ENCODE results near the gene MMP1. TPM values are rescaled to one million over a fixed set of nuclear protein-coding genes. Genes with fewer than 3 reads are reported as not detected.

Gene MMP1
- 4.3 TPM for total RNA-seq

DNA sequence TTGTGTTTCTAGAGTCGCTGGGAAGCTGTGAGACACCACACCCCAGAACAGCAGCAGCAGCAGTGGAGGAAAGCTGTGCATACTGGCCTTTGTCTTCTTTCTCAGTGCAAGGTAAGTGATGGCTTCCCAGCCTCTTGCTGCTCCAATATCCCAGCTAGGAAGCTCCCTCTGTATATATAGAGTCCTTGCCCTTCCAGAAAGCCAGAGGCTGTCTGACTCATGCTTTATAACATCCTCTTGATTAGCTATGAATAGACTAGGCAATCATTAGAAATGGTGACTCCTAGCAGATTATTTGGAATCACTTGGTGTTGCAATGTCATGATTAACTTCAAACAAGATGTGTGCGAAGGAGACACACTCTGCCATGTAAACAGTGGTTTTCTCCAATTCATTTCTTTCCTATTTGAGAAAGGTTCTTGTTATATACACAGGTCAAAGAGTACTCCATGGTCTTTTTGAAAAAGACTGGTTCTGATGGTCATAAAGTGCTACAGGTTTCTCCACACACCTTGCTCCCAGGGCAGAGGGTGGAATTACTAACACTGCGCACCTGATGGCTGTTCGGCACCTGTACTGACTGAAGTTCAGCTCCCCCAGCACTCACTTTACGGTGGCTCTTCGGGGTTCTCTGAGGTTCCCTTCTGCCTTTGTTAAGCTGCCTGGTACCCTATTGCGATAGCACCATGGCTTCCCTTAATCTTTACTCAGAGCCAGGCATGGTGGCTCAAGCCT lies at the start of gene MMP1:
Gene MMP1 (minus strand): TSS at position 149 of the 735 bp plus-strand sequence. CDS start 68 bp downstream, at position 81.
- no peak for DNase-seq

- peak; percentile 54 for DNase-seq
These were observed 48.3 kb upstream of the MMP1 start for GRCh38 chr11:102846292-102846691.

GRCh38 chr11:102843489-102843888 lies 45.5 kb upstream of the MMP1 start, which contains the start of gene MMP3:
Gene MMP3, minus strand, starts transcription at chr11:102843609. Its CDS starts 63 bp downstream, at chr11:102843546.
- no peak for DNase-seq

DNA sequence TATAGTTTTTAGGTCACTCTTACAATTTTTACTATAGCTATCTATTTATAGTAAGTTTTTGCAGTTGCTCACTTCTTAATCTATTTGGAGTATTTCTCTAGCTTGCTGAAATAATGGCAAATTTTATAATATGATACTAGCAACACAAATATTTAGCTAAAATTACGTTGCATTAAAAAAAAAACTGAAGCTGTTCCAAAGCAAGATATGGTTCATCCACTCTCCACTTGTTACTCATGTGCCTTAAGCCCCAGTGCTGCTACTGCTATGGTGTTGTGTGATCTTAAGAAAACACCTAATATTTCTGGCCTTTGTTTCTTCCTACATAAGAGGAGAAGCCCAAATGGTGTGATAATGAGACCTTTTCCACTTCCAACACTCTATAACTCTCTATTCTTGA lies 45.0 kb upstream of the MMP1 start:
- no peak for DNase-seq

GRCh38 chr11:102840018-102840417 lies 42.1 kb upstream of the MMP1 start:
- DNase-seq = no peak

GRCh38 chr11:102837646-102838045 lies 39.7 kb upstream of the MMP1 start:
- no peak for DNase-seq

DNA sequence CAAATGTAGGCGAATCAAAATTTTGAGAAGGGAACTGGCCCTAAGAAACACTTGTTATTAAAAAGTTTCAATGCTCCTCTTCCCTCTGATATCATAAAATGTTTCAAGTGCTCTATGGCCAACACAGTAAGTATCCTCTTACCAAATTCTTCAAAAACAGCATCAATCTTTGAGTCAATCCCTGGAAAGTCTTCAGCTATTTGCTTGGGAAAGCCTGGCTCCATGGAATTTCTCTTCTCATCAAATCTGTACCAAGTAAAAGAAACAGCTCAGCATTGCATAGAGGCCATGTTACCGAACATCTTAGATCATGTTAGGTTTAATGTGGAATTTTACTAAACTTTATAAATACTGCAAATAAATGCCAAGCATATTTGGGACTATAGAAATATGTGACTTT lies 39.2 kb upstream of the MMP1 start:
- DNase-seq = no peak

- no peak for DNase-seq
These were observed 38.4 kb upstream of the MMP1 start for GRCh38 chr11:102836290-102836875.

DNA sequence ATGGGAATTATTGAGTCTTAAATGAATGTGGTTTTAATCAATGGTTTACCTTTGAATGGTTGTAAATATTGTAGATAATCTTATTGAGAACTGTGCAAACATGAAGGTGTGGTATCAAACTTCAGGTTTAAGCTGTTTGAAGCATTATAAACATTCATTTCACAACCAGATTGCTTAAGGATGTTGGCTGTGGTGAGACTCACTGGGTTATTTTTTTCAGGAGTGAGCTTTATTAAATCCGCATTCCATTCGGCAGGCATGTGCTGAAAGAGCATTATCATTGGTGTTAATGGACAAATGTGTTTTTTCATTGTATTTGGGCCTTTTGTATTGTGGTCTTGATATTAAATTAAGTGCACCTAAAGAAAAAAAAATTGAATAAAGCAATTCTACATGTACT lies 35.8 kb upstream of the MMP1 start:
- DNase-seq = no peak

DNA sequence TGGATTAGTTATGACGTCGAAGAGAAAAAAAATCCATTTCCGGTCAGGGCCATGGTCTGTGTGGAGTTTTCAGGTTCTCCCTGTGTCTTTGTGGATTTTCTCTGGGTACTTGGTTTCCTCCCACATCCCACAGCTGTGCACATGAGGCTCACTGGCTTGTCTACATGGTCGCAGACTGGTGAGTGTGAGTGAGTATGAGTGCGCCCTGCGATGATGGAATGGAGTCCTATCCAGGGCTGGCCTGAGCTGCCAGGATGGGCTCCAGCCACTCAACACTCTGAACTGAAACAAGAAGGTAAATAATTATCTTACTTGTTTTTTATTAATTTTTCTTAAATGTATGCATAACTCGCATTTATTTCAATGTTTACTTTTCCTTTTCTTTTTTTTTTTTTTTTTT lies 34.7 kb upstream of the MMP1 start:
- no peak for DNase-seq

DNA sequence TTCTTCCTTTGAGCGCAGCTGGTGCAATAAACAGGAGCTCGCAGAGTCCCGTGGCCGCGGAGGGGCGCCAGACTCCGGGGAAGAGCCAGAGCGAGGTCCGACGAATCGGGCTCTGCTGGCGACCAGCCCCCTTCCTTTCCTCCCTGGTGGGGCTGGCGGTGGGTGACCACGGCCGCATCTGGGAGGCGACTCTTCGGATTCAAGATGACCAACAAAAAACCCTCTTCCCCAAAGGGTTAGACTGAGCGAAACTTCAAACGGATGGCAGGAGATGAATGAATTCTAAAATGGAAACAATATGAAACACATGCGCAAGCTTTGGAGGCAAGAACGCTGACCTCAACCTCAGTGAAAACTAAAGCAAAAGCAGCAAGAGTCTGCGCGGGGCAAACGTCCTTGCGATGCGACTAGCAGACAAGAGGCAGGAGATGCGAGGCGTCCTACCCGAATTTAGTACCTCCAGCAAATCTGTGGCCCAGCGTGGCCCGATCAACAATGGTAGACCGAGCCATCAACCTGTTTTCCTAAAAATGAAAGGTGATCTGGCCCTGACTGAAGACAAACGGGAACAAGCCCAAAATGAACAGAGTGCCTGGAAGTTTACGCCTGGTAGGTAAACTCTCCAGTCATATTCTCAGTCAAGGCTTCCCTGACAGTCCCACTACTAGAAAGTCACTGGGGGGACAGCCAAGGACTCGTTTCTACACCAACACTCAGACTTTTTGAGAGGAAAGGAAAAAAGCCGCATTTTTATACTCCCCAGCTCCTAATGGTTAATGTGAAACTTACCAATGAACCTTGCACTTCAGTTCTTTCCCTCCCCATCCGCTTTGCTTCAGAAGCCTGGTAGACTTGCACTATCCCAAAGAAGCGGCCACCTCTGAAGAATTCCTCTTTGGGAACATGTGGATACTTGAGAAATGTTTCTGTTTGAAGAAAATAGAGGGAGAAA lies 33.8 kb upstream of the MMP1 start:
- DNase-seq = peak; percentile 66

DNA sequence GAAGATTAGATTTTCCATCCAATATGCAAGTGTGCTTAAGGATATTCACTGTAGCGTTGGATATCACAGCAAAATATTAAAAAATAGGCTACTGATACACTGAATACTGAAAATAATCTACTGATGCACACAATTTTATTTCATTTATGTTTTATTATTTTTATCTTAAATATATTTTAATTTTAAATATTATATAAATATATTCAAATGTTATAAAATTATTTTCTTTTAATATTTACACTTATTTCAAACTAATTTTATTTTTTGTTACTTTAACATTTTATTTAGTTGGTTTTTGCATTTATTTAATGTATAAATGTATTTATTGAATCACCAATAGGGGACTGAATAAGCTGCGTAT lies 33.1 kb upstream of the MMP1 start:
- DNase-seq = no peak

- DNase-seq = no peak
These were observed 32.2 kb upstream of the MMP1 start for GRCh38 chr11:102830001-102830727.

DNA sequence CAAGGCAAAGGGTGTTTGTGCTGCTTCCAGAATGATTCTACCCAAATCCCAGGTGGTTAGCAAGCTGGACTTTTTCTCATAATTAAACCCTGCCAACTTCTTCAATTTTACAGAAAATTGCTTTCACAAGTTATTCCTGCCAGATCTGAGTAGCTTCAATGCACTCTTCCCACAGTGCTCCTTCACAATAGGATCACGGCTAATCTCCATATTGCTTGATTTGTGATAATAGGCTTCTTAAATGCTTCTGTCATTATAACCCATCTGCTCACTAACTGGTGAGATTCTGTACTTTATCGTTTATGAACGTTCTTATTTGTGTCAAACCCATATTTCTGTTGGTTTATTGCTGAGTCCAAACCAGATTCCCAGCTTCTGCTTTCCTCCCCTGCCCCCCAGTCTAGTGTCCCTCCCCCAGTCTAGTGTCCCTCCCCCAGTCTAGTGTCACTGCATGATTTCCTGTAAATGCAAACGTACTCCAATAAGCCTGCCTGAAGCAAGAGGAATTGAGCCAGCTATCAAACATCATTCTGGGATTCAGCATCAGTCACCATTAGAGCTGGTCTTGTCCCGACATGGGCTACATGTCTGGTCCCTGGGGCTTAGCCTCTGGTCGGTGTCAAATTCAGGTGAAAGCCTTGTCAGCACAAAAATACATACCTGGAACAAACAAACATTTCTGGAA lies 31.5 kb upstream of the MMP1 start:
- no peak for DNase-seq

- no peak for DNase-seq
These were observed 26.6 kb upstream of the MMP1 start for GRCh38 chr11:102824556-102824955.

- no peak for DNase-seq
These were observed 21.5 kb upstream of the MMP1 start for GRCh38 chr11:102819491-102819890.

- no peak for DNase-seq
These were observed 15.5 kb upstream of the MMP1 start for GRCh38 chr11:102813484-102813883.

GRCh38 chr11:102812188-102812587 lies 14.2 kb upstream of the MMP1 start:
- no peak for DNase-seq

DNA sequence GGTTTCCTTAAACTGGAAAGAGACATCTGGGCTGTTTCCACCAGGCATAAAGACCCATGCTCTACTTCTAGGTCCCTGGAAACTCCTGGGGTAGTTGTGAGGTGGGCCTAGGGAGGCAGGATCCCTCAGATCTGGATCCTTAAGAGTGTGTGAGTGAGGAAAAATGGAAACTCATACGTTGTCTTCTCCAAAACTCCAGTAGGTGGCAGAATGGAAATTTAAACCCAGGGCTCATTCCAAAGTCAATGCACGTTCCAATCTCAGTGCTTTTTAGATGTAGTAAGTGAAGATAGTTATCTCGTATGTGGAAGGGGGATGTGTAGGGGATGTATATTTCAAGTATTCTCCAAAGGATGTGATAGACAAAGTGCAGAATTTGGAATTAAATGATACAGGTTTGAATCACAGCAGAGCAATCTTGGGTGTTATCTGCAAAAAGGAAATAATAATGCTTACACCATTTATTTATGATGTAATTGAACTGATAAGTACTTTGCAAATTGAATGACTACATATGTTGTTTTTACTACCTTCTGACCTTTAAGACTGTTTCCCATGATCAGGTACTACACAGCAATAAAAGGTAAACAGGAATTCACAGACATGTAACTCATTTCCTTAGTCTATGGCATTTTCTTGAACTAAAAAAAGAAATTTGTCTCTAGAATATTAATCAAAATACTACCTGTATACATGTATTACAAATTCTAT lies 13.1 kb upstream of the MMP1 start:
- DNase-seq = no peak

DNA sequence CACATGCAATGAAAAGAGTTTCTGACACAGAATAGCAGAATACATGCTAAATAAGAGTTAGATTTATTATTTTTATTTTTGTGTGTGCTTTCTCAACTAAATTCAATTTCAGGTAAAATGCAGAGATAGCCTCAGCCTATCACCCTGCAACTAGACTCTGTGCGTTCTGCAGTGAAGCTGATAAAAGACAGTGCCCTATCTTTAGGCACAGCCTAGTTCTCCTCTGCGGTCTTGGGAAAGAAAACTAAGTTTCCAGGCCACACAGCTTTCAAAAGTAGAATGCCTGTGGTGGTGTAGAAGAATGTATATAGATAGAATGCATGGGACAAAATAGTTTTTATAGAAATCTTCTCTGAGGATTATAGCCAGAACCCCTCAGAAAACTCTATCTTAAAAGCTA lies 12.0 kb upstream of the MMP1 start:
- DNase-seq = no peak

- no peak for DNase-seq
These were observed 10.0 kb upstream of the MMP1 start for GRCh38 chr11:102807921-102808320.

Measured in tongue (tissue), 2 donors.